Spinal cord (tissue), 10 donors: ENCODE measurements around the gene ALX4. TPM values are rescaled to one million over a fixed set of nuclear protein-coding genes. Genes with fewer than 3 reads are reported as not detected.

Source experiments
- DNase-seq, 6 donors: peaks; one replicate each; pipeline versions ENCODE4 v3.0.0 to v3.0.0-alpha.2; 2013 to 2015; ENCODE audit warnings: low spot score in 6 of 6, low read depth in 4 of 6
- H3K27ac ChIP-seq: one replicate; pipeline ENCODE4 v1.5.1; 2013; ENCODE audit warnings: low read depth, low read length, control low read depth
- H3K27me3 ChIP-seq: one replicate; pipeline ENCODE4 v1.6.1; 2013; ENCODE audit warnings: low read length; ENCODE audit not compliant: control insufficient read depth, insufficient read depth
- H3K36me3 ChIP-seq: one replicate; pipeline ENCODE4 v1.6.1; 2013; ENCODE audit warnings: low read length; ENCODE audit not compliant: control insufficient read depth, insufficient read depth
- H3K4me1 ChIP-seq: one replicate; pipeline ENCODE4 v1.6.1; 2013; ENCODE audit warnings: low read length; ENCODE audit not compliant: control insufficient read depth, insufficient read depth
- H3K4me3 ChIP-seq: one replicate; pipeline ENCODE4 v1.5.1; 2013; ENCODE audit warnings: low read depth, low read length, control low read depth
- H3K9me3 ChIP-seq: one replicate; pipeline ENCODE4 v1.6.1; 2013; ENCODE audit warnings: low read length; ENCODE audit not compliant: control insufficient read depth, insufficient read depth
- WGBS: methylation state at CpG from one replicate; pipeline ENCODE4 v1.1.5; 2013; ENCODE audit warnings: missing lambda C conversion rate; ENCODE audit not compliant: insufficient coverage; 5-methylcytosine and 5-hydroxymethylcytosine counted together
- polyA plus RNA-seq, 2 donors: library from polyadenylated mRNA; unstranded; fragments of 120-200 nt; gene quantifications; one replicate each; pipeline ENCODE4 v1.2.1, GENCODE V29; 2013; ENCODE audit not compliant: insufficient read length in 2 of 2
- total RNA-seq, 2 donors: library from RNA; depleted of rRNA in 1 of 2; stranded (reverse); fragments of 120-200 nt in 1 of 2; fragments of >200 nt in 1 of 2; gene quantifications; one replicate each; pipeline versions ENCODE4 v1.2.3 to v1.2.4, GENCODE V29; 2013 to 2014
- donor health status: healthy.

The ALX4 gene
- total and polyA plus RNA-seq, 4 donors = 0.30 to 8.6 (median 0.48) TPM

DNA sequence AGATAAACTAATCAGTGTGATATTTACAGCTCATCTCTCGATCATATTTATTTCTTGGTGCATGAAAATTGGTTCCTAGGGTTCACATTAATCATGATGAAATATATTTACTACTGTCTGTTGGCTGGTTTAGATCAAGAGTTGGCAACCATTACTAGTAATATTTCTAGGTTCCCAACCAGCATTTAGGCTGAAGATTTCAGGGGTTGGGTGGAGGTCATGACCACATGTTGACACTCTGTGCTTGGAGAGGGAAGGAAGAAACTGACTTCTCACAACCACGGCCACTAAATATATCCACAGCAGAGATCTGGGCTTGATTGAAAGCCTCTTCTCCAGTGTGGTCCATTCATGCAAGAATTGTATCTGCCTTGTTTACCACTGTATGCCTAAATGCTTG, 87.9 kb downstream of the ALX4 start:
- no CpG with 5 or more reads among the region's 2 CpGs for WGBS

DNA sequence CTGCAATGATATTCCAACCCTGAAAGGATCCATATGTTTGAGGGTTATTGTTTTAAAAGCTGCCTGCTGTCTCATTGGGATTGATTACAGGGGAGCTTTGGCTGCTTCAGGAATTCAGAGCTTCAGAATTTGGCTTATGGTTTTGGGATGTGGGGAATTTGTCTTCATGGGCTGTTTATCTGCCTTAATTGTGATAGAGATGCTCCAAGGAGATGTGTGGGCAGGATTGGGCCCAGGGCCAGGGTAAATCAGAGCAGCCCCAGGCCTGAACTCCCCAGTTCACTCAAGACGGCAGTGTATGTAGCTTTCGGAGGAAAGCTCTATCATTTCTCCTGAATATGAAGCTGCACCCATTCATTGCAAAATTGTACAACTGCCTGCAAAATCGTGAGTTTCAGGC, 88.5 kb downstream of the ALX4 start:
- Histone ChIP-seq H3K4me3 (no peak overlapping the region), H3K27ac (no peak overlapping the region), H3K36me3 (no peaks in the 10 kb centered on the region), H3K27me3 (no peaks in the 10 kb centered on the region), H3K4me1 (peaks cover 1% of the 10 kb centered on the region), H3K9me3 (no peaks in the 10 kb centered on the region)
- DNase-seq = no peak
- 86% methylated on average over 1 of the region's 3 CpGs for WGBS

More for the DNA sequence above, 87.9 kb downstream of the ALX4 start:
- H3K27me3 ChIP-seq = no peaks in the 10 kb centered on the region
- peaks cover 2% of the 10 kb centered on the region for H3K4me1 ChIP-seq
- no peak overlapping the region for H3K4me3 ChIP-seq
- H3K27ac ChIP-seq = no peak overlapping the region
- no peaks in the 10 kb centered on the region for H3K36me3 ChIP-seq
- DNase-seq = no peak
- H3K9me3 ChIP-seq = no peaks in the 10 kb centered on the region

DNA sequence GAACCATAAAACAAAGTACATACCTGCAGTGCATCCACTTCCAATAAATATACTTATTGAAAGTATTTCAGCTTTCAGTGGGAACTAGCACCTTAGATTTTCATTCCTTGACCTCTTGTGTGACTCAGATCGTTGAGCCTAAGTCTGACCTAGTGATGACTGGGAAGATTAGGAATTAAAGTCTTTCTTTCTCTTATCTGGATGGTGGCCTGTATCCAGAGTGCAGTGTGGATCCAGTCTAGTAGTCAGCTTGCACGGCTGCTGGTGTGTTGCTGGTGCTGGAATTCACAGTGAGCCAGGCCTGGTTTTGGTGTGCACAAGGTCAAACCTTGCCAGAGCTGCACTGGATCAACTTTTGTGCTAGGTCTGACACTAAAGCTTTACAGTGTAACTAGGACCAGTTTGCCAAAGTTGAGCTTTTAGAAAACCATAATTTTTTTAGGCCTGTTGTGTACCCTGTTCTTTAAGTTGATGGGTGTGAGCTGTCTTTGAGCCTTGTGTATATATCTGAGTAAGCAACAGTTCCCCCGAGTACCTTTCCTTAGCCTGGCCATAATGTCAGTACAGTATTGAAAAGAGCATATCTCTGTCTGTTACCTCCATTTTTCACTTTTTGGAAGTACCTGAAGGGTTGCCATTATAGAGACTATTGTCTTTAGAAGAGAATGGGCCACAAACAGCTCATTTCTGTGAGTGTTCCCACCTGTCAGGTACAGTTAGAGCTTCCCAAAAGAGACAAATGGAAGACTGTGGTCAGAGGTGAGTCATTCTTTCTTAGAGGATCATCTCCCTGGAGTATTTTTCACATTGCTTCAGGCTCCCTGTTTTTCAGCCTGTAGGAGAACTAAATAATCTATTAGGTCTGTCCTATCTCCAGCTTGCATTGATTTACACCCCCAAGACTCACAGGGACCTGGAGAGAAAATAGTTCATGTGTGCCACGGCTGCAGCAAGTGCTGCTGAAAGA, 89.8 kb downstream of the ALX4 start:
- no peaks in the 10 kb centered on the region for H3K4me1 ChIP-seq
- H3K9me3 ChIP-seq = no peaks in the 10 kb centered on the region
- WGBS = 96% methylated on average over 2 of the region's 4 CpGs
- no peak overlapping the region for H3K4me3 ChIP-seq
- no peaks in the 10 kb centered on the region for H3K27me3 ChIP-seq
- DNase-seq = no peak
- no peaks in the 10 kb centered on the region for H3K36me3 ChIP-seq
- no peak overlapping the region for H3K27ac ChIP-seq

DNA sequence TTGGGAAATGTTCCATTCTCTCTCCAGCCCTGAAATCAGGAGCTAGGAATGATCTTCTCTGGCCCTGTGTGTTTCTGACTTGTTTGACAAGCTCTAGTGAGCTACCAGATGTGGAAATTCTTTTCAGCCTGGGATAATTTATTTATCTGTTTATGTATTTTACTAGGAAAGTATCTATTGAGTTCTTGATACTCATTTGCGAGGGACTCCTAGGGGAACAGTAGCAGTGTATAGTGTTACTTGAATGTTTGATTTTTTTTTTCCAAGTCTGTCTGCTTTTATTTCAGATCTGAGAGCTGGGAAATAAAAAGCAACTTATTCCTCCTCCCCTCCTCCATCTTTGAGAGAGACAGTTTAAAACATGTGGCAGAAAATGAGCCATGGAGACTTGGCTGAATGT, 92.5 kb downstream of the ALX4 start:
- H3K4me1 ChIP-seq = no peaks in the 10 kb centered on the region
- WGBS = no CpG with 5 or more reads among the region's 1 CpG
- no peaks in the 10 kb centered on the region for H3K36me3 ChIP-seq
- DNase-seq = peak in 1 of 6 donors; percentile 41
- H3K27me3 ChIP-seq = no peaks in the 10 kb centered on the region
- H3K27ac ChIP-seq = no peak overlapping the region
- no peak overlapping the region for H3K4me3 ChIP-seq
- peaks cover 3% of the 10 kb centered on the region for H3K9me3 ChIP-seq

DNA sequence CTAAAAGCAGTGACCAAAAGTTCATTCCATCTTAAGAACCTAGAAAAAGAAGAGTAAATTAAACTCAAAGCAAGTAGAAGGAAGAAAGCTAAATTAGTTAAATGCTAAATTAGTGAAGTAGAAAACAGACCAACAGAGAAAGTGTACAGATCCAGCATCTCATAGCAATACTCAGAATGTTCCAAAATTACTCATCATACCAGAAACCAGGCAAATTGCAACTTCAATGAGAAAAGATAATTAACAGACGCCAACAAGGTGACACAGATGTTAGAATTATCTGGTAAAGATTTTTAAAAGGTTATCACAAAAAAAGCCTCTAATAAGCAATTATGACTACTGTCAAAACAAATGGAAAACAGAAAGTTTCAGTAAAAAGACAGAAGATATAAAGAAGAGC, 96.8 kb downstream of the ALX4 start:
- Histone ChIP-seq H3K4me1 (no peaks in the 10 kb centered on the region), H3K9me3 (peaks cover 4% of the 10 kb centered on the region), H3K36me3 (no peaks in the 10 kb centered on the region), H3K27me3 (no peaks in the 10 kb centered on the region), H3K27ac (no peak overlapping the region), H3K4me3 (no peak overlapping the region)
- WGBS = no CpG with 5 or more reads among the region's 1 CpG
- DNase-seq = no peak

DNA sequence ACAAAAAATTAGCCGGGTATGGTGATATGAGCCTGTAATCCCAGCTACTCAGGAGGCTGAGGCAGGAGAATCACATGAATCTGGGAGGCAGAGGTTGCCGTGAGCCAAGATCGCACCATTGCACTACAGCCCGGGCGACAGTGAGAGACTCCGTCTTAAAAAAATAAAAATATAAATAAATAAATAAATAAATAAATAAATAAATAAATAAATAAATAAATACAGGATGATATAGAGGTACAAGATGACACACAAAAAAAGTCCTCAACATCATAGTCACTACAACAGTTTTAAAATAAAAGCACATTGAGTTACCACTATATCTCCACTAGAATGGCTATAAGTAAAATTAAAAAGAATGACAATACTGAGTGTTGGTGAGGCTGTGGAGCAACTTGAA, 97.8 kb downstream of the ALX4 start:
- Histone ChIP-seq H3K9me3 (peaks cover 4% of the 10 kb centered on the region), H3K27ac (no peak overlapping the region), H3K4me1 (no peaks in the 10 kb centered on the region), H3K27me3 (no peaks in the 10 kb centered on the region), H3K36me3 (no peaks in the 10 kb centered on the region), H3K4me3 (no peak overlapping the region)
- no peak for DNase-seq
- 100% methylated on average over 1 of the region's 6 CpGs for WGBS

Other genes with a start within 250 kb of the ALX4 start
- 10 to 100 TPM; 17.8 to 28.1 TPM for gene ACCS, start 243.9 kb downstream of the ALX4 start, total RNA-seq
- gene ACCS, start 243.9 kb downstream of the ALX4 start, polyA plus RNA-seq = 10 to 100 TPM; 15.3 to 26.9 TPM
- gene EXT2, start 214.5 kb downstream of the ALX4 start, total RNA-seq = 10 to 100 TPM; 91.6 to 96.2 TPM
- 10 to 100 TPM; 54.8 to 57.1 TPM for gene EXT2, start 214.5 kb downstream of the ALX4 start, polyA plus RNA-seq